HFF-Myc (cell line): Measurements from ENCODE around the gene SEMA3E.

Source experiments
- DNase-seq: peaks from one replicate; pipeline ENCODE4 v3.0.0-alpha.2; 2011; ENCODE audit warnings: low read depth; ENCODE audit errors: extremely low read depth
- H3K4me3 ChIP-seq: replicated peaks from 2 replicates; pipeline ENCODE4 v1.5.1; 2011; ENCODE audit warnings: low read depth, mild to moderate bottlenecking, control low read depth, low read length
- TF ChIP-seq, protein P1 (sequence below): IDR thresholded peaks from 2 replicates; pipeline ENCODE4 v1.5.1; 2012; ENCODE audit warnings: mild to moderate bottlenecking, low read depth, low read length, control low read depth; ENCODE audit errors: missing control alignments

The SEMA3E gene

DNA sequence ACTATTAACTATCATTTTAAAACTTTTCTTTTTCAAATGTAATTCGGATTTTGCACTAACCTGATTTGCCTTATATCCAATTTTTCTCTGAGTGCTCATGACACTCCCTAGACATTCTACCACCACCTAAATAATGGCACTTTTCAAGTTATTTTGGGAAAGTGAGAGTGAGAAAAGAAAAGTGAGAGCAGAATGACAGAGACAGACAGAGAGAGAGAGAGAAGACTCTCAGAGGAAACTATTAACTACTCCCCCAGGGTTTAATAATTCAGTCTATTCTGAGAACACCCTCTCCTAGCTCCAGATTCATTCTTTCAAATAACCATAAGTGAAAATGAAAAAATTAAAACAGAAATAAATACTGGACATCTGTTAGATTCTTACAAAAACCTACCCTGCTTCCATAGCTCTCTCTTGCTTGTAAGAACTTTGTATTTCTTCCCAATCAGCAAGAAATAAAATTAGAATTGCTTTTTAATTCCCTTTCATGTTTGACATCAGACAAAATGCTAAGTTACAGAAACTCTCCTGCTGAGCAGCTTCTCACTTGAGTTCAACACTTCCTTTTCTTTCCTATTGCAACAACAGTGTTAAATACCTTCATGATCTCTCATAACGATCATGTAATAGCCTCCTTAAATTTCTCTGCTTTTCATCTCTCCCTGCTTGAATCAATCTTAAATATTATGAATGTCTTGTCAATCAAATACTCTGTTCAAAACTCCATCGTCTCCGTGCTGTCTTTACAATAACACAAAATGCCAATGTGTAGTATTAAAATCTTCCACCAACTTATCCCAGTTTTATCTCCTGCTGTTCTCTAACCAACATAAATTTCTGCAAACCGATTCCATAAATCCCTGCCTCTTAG lies 191.7 kb downstream of the SEMA3E start:
- no peak for DNase-seq
- H3K4me3 ChIP-seq, result no peak overlapping the region

DNA sequence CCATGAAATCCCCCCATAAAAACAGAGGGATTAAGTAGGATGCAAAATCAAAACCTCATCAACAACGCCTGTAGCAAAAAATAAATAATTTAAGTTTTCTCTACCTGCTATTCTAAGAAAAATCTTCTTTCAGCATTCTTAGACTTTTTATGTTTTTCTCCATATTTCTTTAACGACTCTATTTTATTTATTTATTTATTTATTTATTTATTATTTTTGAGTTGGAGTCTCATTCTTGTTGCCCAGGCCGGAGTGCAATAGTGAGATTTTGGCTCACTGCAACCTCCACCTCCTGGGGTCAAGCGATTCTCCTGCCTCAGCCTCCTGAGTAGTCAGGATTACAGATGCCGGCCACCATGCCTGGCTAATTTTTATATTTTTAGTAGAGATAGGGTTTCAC lies 192.5 kb downstream of the SEMA3E start:
- TF ChIP-seq, protein P1, sequence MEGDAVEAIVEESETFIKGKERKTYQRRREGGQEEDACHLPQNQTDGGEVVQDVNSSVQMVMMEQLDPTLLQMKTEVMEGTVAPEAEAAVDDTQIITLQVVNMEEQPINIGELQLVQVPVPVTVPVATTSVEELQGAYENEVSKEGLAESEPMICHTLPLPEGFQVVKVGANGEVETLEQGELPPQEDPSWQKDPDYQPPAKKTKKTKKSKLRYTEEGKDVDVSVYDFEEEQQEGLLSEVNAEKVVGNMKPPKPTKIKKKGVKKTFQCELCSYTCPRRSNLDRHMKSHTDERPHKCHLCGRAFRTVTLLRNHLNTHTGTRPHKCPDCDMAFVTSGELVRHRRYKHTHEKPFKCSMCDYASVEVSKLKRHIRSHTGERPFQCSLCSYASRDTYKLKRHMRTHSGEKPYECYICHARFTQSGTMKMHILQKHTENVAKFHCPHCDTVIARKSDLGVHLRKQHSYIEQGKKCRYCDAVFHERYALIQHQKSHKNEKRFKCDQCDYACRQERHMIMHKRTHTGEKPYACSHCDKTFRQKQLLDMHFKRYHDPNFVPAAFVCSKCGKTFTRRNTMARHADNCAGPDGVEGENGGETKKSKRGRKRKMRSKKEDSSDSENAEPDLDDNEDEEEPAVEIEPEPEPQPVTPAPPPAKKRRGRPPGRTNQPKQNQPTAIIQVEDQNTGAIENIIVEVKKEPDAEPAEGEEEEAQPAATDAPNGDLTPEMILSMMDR, result no peak
- H3K4me3 ChIP-seq, result no peak overlapping the region

More for the DNA sequence above, 191.7 kb downstream of the SEMA3E start:
- TF ChIP-seq, protein P1, result no peak

DNA sequence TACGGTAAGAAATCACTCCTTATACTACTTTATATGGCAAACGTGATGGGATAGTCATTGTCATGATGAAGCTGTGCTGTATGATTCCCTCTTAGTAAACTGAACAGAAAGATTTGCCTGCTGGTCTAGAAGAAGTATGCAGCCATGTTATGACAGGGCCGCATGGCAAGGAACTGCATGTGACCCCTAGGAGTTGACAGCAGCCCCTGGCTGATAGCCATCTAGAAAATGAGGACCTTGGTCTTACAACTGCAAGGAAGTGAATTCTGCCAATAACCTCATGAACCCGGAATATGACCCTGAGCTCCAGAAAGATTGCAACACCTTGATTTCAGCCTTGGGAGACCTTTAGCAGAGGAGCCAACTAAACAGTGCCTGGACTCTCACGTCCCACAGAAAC lies 193.3 kb downstream of the SEMA3E start:
- TF ChIP-seq, protein P1, result no peak
- no peak for DNase-seq
- no peak overlapping the region for H3K4me3 ChIP-seq

More for the DNA sequence above, 192.5 kb downstream of the SEMA3E start:
- no peak for DNase-seq

DNA sequence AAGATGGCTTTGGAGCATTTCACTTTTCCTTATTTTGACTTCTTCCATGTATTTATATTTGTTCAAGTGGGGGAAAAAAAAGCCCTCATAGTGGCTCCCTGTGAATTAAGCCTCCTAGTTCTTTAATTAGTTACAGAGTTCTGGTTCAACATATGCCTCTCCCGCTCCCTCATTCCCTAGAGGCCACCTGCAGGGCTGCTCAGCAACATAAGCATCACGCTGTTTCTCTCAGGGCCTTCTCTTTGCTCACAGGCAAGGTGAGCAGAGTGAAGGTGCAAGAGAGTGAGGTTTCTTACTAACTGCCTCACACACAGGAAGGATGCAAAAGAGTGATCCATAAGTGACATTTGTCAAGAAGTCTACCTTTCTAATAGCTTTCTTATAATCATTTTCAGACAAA lies 196.7 kb downstream of the SEMA3E start:
- no peak overlapping the region for H3K4me3 ChIP-seq
- TF ChIP-seq, protein P1, result no peak
- DNase-seq, result no peak

DNA sequence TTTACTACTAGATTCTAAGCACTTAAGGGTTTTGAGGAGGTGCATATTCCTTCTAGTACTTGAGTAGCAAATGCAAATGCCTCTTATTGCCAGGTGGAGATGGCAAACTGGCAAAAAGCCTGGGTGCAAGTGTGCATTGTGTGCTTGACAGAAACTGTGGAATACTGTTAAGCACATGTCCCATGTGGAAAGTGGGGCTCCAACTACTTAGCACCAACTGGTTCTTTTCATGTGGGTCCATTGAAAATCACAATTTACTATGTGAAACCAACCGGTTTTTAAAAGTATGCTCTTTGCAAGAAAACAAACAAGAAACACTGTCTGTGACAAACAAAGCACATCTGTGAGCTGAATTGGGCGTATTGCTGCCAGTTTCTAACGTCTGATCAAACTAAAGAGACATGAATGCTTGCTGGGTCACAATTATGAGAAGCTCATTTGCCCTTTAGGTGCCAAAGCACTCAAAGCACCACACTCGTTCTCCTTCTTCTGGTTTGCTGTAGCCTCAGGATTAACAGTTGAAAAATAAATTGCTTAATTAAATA lies 197.4 kb downstream of the SEMA3E start:
- TF ChIP-seq, protein P1, result no peak
- DNase-seq, result no peak

DNA sequence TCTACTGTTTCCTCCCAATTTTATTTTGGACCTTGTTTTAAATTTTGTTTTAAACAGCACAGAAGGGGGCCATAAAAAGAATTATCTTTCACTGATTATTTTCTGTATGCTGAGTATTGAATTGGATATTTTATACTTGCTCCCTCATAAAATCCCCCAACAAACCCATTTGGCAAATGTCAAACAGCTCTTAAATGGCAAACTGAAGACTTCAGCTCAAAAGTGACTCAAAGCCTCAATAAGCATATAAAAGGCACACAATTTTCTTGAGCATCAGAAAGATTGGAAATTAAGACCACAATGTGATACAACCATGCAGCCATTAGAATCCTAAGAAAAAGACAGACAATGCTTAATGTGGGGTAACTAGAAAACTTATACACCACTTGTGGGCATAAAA lies 199.2 kb downstream of the SEMA3E start:
- no peak overlapping the region for H3K4me3 ChIP-seq
- TF ChIP-seq, protein P1, result no peak
- DNase-seq, result no peak

More for the DNA sequence above, 197.4 kb downstream of the SEMA3E start:
- H3K4me3 ChIP-seq, result no peak overlapping the region
